Stimulated activated CD8-positive, alpha-beta memory T cell treated with anti-CD3 and anti-CD28 coated beads, Interleukin-12 subunit alpha, Interleukin-12 subunit beta, amount 100 ng/mL, for 4 hours (primary cell): ENCODE results near the gene TTLL10.
"Not testable (repeated sequence)": the region's sequence is repeated elsewhere in the genome, so short reads cannot be mapped to it uniquely, and the experiment has no call there.

Experiments used
- DNase-seq: peaks from one replicate; pipeline ENCODE4 v3.0.0-alpha.2; 2020; ENCODE audit warnings: low read depth

The TTLL10 gene

DNA sequence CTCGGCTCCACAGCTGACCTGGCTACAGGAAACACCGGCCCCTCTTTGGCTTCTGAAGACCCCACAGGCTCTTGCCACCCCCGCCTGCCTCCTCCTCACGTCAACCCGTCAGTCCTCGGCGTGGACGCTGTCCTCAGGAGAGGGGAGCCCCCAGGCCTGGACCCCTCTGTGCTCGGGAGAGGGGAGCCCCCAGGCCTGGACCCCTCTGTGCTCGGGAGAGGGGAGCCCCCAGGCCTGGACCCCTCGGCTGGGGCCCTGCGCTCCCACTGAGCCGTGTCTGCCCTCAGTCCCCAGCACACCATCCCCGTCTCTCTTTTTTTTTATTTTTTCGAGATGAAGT lies 31.8 kb upstream of the TTLL10 start:
- DNase-seq, result no peak

- not testable (repeated sequence) for DNase-seq
Observed at GRCh38 chr1:1142352-1142751, 31.3 kb upstream of the TTLL10 start.

DNA sequence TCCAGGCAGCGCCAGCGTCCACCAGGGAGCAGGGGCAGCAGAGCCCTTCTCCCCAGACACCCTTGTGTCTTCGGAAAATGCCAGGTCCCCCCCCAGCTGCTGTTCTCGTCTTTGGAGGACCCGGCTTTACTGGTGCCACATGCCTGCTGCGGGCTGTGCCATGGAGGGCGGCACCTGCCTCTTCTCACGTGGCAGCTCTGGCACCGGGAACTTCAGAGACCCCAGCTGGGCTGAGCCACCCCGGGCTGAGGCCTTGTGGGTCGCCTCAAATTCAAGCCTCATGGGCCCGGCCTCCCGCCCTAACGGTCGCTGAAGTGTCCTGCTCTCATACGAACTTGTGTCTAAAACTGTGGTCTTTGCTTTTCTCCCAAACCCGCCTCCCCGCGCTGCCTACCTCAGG lies 30.8 kb upstream of the TTLL10 start:
- no peak for DNase-seq

- no peak for DNase-seq
Observed at GRCh38 chr1:1143636-1144035, 30.0 kb upstream of the TTLL10 start.

DNA sequence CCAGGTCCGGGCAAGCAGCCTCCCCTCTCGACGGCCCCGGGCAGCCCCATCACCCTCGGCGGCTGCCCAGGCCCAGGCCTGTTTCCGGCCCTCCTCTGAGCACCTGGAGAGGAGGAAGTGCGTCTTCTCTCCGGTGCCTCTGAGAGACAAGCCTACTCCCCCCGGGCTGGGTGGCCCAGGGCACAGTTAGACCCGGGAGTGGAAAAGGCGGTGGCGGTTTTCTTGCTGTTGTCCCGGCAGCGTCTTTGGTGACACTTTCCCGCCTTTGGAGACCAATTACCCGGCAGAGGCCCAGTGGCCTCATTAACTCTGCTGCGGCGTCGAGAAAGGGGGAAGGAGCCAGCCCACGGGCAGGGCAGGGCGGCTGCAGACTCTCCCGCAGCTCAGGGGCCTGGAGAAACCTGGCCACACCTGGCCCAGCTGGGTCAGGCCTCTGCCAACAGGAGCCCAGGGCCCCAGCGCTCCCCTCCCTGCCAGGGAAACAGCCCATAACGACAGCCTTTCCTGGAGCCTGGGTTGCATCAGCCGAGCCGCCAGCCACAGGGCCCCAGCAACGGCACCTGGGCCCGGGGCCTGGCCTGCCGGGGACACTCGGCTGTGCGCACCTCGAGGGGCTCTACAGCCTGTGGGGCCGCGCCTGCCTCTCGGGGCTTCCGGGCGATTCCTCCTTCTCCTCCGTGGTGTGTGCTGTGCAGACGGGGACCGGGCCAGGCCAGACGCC lies 29.4 kb upstream of the TTLL10 start:
- DNase-seq, result peak; percentile 15

GRCh38 chr1:1144843-1145546 lies 28.7 kb upstream of the TTLL10 start:
- no peak for DNase-seq

- DNase-seq, result no peak
Observed at GRCh38 chr1:1145547-1145914, 28.1 kb upstream of the TTLL10 start.

DNA sequence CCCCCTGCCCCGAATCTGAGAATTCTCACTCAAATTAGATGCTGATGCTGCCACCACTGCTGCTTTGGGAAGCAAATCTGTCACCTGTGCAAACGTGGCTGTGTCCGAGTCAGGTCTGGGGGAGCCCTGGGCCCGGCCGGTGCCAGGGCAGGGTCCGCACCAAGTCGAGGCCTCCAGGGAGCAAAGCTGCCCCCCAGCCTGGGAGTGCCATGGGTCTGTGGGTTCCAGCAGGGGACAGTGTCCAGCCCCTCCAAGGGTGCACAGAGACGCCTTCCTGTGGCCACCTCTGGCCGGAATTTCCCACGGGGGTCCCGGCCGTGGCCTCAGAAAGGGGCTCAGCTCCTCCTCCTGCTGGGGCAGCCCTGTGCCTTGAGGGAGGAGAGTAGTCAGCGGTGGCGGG lies 27.7 kb upstream of the TTLL10 start:
- no peak for DNase-seq

GRCh38 chr1:1146596-1146995 lies 27.1 kb upstream of the TTLL10 start:
- no peak for DNase-seq

DNA sequence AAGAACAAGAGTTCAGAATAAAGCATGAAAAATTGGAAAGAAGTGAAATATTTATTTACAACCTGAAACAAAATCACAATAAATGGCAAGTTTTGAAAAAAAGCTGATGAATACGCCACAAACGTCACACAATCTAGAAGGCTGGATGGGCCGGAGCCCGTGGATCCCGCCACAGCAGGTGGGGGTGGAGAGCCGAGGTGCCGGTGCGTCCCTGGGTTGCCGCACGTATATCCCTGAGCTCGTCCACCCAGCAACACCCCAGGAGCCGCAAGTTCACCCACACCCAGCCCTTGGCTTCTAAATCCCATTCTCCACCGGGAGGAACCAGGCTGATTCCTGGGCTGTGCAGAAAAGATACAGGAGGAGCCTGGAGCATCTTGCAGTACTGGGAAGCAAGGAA lies 25.6 kb upstream of the TTLL10 start:
- DNase-seq, result no peak

DNA sequence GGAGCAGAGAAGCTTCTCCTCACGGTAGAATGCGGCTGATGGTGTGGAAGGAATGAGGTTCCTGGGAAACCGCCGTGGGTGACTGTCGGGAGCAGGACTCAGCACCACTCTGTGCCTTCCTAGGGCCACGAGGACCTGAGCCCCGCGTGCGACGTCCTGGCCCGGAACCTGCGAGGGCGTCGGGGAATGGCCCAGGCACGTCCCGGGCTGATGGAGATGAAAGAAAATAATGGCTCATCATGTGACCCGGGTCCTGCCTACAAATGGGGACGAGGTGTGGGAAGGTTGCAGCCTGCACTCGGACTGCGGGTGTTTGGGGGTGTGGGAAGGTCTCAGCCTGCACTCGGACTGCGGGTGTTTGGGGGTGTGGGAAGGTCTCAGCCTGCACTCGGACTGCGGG lies 25.1 kb upstream of the TTLL10 start:
- DNase-seq, result no peak

DNA sequence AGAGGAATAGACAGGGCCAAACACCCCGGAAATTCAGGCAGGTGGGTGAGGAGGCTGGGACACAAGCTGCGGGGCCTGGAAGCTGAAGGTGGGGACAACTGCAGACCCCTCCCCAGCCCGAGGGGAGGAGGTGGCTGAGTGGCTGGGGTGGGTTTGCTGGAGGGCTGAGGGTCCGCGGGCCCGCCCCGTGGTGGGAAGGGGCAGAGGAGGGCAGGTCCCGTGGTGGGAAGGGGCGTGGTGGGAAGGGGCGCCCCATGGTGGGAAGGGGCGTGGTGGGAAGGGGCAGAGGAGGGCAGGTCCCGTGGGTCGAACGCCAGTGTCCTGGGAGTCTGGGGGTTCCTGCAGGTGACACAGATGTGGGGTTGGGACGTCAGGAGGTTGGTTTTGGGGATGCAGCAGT lies 24.3 kb upstream of the TTLL10 start:
- no peak for DNase-seq

DNA sequence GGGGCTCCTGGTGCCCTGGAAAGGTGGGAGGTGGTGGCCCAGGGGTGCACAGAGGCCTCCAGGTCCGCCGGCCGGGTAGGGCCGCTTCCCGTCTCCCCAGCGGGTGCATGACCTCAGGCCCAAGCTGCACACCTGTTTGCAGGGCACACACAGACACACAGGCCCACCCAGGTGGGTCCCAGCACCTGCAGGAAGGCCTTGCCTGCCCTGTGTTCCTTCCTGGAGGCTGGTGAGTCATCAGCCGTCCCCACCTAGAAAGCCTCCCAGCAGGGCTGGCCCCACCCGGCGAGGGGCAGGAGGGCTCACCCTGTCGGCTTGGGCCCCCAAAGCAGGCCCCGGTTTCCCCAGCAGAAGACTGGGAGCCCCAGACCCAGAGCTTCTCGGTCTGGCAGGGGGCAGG lies 23.6 kb upstream of the TTLL10 start:
- DNase-seq, result no peak

GRCh38 chr1:1151306-1151705 lies 22.4 kb upstream of the TTLL10 start:
- DNase-seq, result no peak

GRCh38 chr1:1152431-1152830 lies 21.2 kb upstream of the TTLL10 start:
- not testable (repeated sequence) for DNase-seq

DNA sequence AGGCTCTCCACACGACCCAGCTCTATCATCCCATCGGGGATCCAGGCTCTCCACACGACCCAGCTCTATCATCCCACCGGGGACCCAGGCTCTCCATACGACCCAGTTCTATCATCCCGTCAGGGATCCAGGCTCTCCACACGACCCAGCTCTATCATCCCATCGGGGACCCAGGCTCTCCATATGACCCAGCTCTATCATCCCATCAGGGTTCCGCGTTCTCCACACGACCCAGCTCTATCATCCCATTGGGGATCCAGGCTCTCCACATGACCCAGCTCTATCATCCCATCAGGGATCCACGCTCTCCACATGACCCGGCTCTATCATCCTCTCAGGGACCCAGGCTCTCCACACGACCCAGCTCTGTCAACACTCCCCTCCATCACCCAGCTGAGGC lies 20.5 kb upstream of the TTLL10 start:
- not testable (repeated sequence) for DNase-seq

DNA sequence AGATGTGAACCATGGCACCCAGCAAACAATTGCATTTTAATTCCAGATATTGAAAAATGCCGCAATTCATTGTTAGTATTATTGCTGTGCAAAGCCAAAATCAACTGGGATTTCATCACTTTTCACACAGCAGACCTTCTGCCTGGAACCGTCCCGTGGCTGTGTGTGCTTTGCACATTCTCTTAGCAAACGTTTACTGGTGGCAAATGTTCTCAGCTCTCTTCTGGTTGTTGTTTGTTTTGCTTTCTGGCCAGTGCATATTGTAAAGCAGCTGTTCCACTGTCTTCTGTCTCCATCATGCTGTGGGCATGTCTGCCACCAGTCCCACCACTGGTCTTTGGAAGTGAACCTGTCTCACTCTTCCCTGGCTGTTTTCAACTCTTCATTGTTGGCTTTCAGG lies 19.8 kb upstream of the TTLL10 start:
- no peak for DNase-seq

GRCh38 chr1:1155258-1155657 lies 18.4 kb upstream of the TTLL10 start:
- no peak for DNase-seq

- no peak for DNase-seq
Observed at GRCh38 chr1:1156140-1157032, 17.3 kb upstream of the TTLL10 start.

DNA sequence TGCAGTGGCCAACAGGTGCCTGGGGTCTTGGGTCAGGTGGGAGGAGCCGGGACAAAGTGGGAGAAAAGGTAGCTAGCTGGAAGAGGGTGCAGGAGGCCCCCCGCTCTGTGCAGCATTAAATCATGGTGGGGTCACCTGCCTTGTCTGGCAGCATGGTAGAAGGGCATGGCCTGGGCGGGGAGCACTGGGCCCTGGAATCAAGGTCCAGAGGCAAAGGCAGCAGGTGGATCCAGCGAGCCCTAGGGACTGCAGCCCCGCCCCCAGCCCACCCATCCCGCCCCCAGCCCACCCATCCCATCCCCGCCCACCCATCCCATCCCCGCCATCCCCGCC lies 16.7 kb upstream of the TTLL10 start:
- no peak for DNase-seq

DNA sequence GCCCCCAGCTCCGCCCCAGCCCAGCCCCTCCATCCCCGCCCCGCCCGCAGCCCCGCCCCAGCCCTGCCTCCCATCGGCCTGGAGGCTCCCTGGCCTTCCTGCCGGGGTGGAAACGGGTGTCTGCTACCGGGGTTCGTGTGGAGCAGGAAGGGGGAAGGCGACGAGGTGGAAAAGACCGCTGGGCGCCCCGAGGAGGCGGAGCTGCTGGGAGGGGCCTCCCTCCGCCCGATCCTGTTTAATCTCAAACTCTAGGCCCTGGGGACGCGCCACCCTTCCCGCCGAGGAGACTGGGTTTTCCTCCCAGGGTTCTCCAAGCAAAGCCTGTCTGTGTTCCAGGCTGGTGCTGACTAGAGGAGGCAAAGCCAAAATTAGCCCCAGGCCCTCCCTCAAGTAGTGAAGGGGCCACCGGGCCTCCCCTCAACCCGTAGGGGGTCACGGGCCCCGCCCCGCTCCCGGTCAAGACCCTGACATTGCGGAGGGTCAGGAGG lies 16.2 kb upstream of the TTLL10 start:
- DNase-seq, result peak; percentile 37

DNA sequence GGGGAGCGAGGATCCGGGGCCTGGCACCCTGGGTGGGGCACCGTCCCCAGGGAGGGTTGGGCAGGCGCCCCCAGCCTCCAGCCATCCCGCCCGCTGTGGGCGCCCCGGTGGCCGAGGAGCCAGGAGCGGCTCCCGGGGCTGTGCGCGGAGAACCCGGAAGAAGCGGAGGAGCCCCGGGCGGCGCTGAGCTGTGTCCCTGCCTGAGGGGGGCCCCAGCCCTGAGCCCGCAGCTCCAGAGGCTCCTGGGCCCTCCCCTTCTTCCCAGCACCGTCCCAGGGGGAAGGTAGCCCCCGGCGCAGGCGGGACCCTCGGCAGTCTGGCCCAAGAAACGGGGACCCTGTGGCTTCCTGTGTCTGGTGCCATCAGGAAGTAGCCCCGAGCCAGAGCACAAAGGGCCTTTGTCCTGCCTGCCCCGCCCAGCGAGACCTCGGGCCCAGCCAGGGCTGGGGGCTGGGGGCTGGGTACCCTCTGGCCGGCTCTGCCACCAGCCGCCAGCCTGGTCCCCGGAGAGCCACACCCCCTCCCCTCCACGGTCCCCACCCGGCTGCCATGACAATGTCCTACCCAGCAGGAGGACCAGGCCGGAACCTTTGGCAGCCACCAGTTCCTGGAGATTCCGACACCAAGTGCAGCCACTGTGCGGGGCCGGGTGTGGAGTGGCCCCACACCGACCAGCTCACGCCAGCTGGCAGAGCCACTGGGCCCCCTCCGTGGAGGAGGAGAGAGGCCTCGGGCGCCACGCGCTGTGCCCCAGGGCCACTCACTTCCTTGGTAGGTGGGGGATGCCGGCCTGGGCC lies 15.6 kb upstream of the TTLL10 start:
- DNase-seq, result no peak
